COLO668 (cell line): ENCODE measurements around the gene NOD2.

Source experiments
- DNase-seq: peaks from one replicate; lab custom pipeline; 2025; ENCODE audit not compliant: unreplicated experiment; lab: John Stamatoyannopoulos, UW

The NOD2 gene

GRCh38 chr16:50692999-50693781 lies at the start of gene NOD2:
TSS of gene NOD2 (plus strand) at chr16:50693606. CDS start at chr16:50699496, 5,890 bp downstream.
- no peak for DNase-seq

- DNase-seq = no peak
Observed at GRCh38 chr16:50644245-50644644, 49.2 kb upstream of the NOD2 start.

GRCh38 chr16:50644729-50645128 lies 48.7 kb upstream of the NOD2 start:
- no peak for DNase-seq

- DNase-seq = no peak
Observed at GRCh38 chr16:50645563-50646220, 47.7 kb upstream of the NOD2 start.

- DNase-seq = no peak
Observed at GRCh38 chr16:50646345-50646744, 47.1 kb upstream of the NOD2 start.

GRCh38 chr16:50651835-50652438 lies 41.5 kb upstream of the NOD2 start:
- no peak for DNase-seq

- DNase-seq = no peak
Observed at GRCh38 chr16:50652836-50653425, 40.5 kb upstream of the NOD2 start.

- peak; percentile 15 for DNase-seq
Observed at GRCh38 chr16:50653633-50654519, 39.5 kb upstream of the NOD2 start.

- no peak for DNase-seq
Observed at GRCh38 chr16:50655558-50656055, 37.8 kb upstream of the NOD2 start.

- DNase-seq = no peak
Observed at GRCh38 chr16:50657241-50657640, 36.2 kb upstream of the NOD2 start.

GRCh38 chr16:50659806-50660205 lies 33.6 kb upstream of the NOD2 start:
- DNase-seq = no peak

- no peak for DNase-seq
Observed at GRCh38 chr16:50662306-50662940, 31.0 kb upstream of the NOD2 start.

- DNase-seq = no peak
Observed at GRCh38 chr16:50664270-50664669, 29.1 kb upstream of the NOD2 start.

GRCh38 chr16:50665128-50665878 lies 28.1 kb upstream of the NOD2 start:
- peak; percentile 57 for DNase-seq

- DNase-seq = no peak
Observed at GRCh38 chr16:50666658-50667496, 26.5 kb upstream of the NOD2 start.

- no peak for DNase-seq
Observed at GRCh38 chr16:50667497-50668367, 25.7 kb upstream of the NOD2 start.

- DNase-seq = no peak
Observed at GRCh38 chr16:50668368-50669008, 24.9 kb upstream of the NOD2 start.
